HG02970 (cell line): Measurements from ENCODE around the gene PLPPR1.

Source experiments
- ATAC-seq: cut with Tn5 transposase; IDR thresholded peaks from one replicate; pipeline ENCODE4 v1.9.1; 2021; ENCODE audit warnings: mild to moderate bottlenecking, moderate library complexity, moderate number of reproducible peaks; ENCODE audit not compliant: unreplicated experiment, low FRiP score

PLPPR1 gene

DNA sequence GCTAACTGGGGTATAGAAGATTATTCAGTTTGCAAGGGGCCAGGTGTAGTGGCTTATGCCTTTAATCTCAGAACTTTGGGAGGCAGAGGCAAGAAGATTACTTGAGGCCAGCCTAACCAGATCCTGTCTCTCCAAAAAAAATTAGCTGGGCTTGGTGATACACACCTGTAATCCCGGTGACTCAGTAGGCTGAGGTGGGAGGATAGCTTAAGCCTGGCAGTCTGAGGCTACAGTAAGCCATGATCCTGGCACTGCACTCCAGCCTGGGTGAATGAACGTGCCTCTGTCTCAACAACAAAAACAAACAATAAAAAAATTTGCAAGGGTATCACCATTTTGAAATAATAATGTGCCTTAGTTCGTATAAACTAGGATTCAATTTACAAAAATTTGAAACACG lies 305.0 kb downstream of the PLPPR1 start:
- no peak for ATAC-seq

DNA sequence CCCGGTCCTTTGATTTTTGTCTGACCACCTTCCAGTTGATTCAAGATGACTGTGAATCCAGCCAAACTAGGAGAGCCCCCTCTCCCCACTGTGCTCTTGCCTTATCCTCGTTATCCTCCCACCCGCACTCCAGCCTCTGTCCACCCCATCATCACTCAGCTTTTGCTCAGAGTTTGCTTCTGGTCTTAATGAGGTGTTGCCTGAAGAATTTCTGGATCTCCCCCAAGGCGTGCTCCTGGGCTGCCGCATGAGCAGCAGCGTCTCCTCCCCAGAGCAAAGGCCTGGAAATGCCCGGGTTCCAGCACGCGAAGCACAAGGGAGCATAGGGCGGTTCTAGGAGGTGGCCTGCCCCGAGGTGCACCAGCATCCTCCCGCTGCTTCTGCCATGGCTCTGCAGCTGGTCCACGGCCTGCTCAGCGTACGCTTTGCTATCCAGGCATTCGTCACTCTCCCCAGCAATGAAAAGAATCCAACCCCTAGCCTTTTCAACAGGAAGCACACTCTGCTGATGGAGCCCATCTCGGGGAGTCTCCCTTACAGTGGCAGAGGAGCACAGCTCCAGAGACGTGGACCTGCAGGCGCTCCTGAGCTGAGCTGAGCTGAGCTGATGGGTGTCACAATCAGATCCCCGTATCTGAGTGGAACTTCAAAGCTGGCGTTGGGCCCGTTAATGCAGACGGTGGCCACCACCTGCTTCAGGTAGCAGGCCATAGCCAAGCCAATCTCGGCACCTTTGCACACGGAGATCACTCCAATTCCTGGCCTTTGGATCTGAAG lies 305.6 kb downstream of the PLPPR1 start:
- no peak for ATAC-seq

DNA sequence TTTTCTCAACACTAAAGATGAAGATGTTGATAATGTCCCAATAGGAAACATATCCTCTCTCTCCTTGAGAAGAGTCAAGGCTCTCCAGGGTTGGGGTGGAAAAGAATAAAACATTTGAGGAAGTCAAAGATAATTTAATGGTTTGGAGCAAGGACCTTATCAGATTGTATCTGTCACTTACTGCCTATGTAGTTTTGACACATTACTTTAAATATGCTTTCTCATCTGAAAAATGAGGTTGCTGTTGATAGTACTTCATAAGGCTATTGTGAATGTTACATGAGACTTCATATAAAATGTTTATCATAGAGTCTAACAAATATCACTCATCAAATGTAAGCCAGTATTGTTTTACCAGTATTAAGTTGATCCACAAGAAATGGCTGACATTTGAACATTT lies 307.6 kb downstream of the PLPPR1 start:
- ATAC-seq: no peak

DNA sequence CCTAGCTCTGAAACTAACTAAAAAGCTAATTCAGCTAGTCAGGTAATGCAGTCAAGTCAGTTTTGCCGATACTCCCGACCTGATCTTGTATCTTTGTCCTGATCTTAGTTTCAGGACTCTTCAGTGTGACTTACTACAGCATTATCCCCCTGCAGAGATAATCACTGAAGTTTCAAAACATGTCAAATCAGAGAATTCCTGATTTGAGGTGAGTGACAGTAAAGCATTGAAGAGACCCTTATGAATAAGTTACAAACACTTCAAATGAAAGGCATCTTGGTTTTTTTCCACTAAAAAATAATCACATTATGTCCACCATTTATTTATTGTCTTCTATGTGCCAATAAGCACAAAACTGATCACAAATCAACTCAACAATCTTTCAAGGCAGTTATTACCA lies 308.7 kb downstream of the PLPPR1 start:
- no peak for ATAC-seq

DNA sequence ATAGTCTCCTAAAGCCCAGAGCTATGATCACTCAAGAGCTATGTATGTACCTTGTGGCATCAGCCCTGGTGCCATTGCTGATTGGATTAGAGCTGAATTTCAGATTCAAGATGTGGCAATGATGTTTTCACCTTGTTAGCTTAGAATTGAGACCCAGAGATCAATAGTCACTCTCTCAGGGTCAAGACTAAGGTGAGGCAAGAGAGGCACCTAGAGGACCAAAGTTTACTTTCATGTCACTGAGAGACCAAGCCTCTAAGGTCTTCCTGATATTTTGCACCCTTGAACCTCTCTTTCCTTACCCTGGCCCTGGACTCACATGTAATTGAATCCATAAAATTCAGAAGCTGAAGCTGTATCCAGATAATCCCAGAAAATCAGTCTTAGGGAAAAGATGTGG lies 313.4 kb downstream of the PLPPR1 start:
- ATAC-seq: no peak

DNA sequence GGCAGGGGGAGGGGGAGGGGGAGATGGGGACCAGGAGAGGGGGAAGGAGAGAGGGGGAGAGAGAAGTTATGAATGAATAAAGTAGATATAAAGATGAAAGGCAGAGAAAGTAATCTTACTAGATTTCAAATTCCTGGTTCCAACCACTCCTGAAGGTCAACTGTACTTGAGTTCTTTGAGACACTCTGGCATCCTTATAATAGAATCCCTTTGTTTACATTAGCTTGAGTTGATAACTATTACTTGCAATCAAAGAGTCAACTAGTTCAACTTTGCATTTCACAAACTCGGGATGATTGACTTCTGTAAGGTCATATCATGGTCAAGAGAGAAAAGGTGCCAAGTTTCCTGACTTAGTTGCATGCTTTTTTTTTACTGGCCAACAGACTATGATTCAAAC lies 314.1 kb downstream of the PLPPR1 start:
- no peak for ATAC-seq

DNA sequence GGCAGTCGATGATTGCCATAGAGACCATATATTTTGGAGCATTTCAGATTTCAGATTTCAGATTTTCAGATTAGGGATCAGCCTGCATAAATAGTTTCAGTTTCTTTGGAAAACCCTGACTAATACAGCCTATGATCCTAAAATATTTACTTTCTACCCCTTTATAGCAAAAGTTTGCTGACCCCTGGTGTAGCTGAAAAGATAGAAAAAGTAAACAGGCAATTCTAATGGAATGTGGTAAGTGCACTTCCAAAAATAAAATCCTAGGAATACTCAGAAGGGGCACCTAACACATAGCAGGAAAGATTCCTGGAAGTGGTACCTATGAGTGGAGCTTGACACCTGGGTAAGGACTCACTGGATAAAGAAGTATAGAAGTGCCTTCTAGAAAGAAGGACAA lies 321.8 kb downstream of the PLPPR1 start:
- no peak for ATAC-seq

DNA sequence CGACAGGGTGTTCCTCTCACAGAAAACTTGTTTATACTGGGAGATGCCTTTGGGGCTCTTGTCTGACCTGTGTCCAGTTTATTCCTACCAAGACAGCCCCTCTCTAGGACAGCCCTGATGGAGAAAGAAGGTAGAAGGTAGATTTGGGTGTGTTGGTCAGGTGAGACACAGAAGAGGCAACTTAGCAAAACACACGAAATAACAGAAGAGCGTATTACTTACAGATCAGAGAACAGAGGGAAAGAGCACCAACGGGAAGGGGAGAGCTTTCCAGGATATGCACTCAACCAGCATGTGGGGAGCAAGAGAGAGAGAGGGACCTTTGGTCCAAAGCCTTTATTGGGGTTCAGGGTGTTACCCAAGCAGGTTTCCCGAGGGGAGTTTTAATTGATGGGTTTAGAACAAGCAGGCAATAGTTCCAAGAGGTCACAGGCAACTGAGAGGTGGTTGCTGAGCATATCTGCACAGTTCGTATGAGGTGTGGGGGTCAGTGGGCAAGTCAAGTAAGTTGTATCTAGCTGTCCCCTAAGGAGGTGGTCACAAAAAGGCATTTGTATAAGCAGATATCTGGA lies 324.5 kb downstream of the PLPPR1 start:
- ATAC-seq: no peak

DNA sequence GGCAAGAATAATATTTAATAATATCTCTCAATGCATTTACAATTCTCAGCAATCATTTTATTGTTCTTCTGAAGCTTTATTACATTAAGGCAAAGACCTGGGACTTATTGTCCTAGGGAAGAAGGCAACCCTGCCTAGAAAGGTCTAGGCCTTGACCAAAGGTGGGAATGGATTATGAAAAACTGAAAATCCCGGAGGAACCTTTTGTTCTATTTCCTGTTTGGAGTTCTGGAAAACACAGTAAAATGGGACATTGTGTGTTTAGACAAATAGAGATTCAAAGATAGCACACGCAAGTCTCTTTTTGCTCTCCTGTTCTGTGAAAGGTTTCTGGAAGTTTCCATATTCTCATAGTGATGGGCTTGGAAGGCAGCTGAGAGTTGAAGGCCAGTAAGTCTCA lies 325.2 kb downstream of the PLPPR1 start:
- ATAC-seq: no peak

DNA sequence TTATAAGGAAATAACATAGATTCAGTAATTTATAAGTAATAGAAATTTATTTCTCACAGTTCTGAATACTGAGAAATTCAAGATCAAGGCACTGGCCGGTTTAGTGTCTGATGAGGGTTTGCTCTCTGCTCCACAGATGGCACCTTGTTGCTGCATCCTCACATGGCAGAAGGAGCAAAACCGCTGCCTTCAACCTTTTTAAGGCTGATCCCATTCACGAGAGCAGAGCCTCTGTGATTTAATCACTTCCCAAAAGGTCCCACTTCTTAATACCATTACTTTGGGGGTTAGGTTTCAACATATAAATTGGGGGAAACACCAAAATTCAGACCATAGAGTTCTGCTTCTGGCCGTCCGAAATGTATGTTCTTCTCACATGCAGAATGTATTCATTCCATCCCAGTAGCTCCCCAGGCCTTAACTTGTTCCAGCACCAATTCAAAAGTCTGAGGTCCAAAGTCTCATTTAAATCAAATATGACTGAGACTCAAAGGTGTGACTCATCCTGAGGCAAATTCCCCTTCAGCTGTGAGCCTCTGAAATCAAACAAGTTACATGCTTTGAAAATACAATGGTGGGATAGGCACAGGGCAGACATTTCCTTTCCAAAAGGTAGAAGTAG lies 325.7 kb downstream of the PLPPR1 start:
- ATAC-seq: no peak

DNA sequence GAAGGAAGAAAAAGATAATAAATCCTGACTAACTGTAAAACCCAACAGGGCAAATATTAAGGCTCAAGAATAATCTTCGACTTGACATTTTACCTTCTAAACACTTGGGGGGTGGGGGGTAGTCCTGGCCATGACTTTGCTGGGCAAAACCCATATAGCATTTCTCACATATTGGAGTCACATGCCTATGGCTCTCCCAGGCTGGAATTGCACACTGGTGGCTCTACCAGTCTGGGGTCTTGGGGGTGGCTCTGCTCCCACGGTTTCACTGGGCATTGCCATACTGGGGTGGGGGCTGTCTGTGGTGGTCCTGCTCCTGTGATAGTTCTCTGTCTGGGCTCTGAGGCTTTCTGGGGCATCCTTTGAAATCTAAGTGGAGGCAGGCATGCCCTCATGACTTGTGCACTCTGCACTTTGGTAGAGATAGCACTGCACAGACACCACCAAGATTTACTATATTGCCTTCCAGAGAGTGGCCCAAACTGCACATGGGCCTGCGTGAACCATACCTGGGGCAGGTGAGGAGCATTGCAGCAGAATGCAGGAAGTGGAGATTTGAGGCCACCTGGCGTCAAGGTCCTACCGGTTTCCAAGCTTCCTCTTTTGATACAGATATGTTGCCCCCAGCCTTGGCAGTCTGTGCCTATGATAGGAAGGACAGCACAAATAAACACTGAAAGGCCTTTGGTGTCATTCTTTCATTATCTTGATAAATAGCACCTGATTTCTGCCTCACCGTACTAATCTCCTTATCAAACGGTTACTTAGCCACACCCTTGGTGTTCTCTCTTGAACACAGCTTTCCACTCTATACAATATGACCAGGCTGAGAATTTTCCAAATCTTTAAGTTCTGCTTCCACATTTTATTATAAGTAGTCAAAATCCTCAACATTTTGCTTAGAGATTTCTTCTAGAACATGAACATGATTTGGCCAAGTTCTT lies 326.5 kb downstream of the PLPPR1 start:
- ATAC-seq: no peak

DNA sequence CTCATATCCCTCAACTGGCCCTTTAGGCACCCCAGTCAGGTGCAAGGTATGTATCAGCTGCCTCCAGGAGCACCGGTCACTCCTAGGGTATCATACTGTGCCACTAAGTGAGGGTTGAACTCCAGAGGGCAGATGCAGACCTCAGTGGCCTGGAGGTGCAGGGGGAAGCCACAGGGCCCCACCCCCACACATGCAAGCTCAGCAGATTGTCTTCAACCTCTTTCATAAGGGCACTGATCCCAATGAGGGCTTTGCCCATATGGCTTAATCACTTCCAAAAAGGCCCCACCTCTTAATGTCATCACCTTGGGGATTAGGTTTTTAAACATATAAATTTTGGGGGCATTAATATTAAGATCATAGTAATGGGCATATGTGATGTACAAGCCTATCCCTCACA lies 328.1 kb downstream of the PLPPR1 start:
- no peak for ATAC-seq

DNA sequence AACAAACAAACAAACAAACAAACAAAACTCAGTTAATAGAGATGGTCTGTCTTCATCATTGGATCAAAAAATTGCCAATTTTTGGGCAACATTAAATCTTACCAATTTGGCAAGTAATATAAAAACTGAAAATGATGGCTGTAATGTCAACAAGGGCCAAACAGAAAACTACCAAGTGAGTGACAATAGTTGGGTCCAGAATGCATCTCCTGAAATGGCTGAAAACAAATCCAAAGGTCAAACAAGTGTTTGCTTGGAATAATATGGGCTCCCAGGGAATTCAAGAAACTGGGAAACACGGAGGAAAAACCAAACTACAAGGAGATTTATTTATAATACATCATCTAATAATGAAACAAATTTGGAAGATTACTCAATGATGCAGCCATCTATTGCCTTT lies 331.2 kb downstream of the PLPPR1 start:
- ATAC-seq: no peak

DNA sequence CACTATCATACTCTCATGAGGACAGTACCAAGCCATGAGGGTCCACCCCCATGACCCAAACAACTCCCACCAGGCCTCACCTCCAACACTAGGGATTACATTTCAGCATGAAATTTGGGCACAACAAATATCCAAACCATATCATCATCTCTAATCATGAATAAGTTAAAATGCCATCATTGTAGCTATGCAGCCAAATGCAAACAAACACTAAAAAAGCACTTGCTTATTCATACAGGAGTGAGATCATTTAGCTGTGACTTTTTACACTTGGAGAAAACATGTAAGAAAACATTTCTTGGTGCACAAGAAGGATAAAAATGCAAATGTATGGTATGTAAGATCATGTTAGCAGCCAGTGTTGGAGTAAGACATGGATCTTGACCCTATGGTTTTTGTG lies 332.1 kb downstream of the PLPPR1 start:
- no peak for ATAC-seq

DNA sequence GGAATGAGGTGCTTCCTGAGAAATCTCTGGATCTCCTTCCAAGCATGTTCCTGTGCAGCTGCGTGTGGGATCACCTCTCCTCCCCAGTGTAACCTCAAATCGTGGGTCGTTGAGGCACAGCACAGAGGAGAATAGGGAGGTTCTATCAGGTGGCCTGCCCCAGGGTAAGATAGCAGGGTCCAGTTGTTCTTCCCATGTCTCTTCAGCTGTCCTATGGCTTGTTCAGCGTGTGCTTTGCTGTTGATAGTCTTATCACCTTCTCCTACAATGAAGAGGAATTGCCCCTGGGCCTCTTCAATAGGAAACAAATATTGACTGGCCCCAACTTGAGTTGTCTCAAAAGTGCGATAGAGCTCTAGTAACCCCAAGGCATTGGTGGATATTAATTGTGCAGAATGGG lies 333.9 kb downstream of the PLPPR1 start:
- no peak for ATAC-seq

DNA sequence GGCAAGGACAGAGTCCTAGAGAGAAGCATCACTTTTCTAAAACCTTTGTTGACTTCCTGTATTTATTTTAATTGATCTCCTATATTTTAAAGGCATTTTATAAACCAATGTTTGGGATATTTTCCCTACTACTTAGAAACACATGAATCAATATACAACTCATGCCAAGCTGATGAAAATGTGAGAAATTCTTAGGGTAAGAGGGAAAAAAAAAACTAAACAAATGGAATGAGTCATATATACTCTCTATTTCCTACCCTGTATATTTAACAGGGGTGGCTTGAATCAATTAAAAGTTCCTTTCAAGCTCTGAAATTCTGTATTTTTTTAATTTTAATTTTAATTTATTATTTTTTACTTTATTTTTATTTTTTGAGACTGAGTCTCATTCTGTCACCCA lies 336.7 kb downstream of the PLPPR1 start:
- no peak for ATAC-seq

DNA sequence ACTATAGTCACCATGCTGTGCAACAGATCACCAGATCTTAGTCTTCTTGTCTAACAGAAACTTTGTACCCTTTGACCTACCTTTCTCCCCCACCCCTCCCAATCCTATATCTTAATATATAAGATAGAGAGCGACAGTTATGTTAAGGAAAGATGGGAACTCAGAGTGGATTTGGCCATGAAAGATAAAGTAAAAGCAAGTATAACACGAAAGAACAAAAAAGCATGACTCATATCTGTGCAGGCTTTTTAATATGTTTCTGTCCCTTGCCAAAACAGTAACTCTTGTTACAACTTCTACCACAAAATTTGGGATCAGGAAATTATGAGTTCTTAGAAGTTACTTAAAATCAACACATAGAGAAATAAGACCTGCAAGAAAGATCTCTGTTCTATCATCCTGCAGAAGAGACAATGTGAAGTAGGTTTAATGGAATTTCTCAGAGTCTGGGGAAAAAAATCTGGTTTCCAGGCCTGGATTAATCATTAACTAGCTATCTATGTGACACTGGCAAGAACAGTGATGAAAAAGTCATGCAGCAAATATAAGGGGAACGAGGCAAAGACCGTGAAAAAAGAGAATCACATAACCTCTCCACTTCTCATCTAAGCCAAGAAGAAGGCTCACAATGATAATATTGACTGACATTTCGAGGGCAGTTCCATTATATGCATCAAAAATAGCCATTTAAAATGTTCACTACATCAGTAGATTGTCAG lies 337.7 kb downstream of the PLPPR1 start:
- no peak for ATAC-seq

DNA sequence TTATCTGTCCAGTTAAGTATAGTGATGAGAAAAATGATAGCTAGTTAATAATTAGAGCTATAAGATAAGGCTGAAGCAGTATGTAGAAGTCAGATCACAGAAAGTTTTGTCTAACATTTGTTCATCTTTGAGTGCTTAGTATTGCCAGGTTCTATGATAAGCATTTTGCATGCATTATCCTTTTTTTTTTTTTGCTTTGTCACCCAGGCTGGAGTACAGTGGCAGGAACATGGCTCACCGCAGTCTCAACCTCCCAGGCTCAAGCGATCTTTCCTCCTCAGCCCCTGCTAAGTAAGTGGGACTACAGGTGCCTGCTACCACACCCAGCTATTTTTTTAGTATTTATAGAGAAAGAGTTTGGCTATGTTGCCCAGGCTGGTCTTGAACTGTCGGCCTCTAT lies 338.8 kb downstream of the PLPPR1 start:
- ATAC-seq: no peak

DNA sequence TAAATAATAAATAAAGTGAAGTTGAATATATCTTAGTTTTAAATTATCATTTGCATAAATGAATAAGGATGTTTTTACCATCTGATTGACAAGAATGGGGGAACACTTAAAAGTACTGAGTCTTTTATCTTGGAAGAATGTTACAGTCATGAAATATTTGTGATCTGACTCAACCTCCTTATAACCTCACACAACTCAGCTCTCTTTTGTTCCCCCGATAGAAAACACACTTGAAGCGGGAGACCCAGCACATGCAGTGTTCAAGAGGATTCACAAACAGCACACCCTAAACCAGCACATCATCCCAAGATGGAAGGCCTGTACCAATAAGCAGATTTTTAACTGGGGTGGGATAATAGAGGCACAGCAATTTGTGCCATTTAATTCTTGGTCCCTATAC lies 340.8 kb downstream of the PLPPR1 start:
- ATAC-seq: no peak

DNA sequence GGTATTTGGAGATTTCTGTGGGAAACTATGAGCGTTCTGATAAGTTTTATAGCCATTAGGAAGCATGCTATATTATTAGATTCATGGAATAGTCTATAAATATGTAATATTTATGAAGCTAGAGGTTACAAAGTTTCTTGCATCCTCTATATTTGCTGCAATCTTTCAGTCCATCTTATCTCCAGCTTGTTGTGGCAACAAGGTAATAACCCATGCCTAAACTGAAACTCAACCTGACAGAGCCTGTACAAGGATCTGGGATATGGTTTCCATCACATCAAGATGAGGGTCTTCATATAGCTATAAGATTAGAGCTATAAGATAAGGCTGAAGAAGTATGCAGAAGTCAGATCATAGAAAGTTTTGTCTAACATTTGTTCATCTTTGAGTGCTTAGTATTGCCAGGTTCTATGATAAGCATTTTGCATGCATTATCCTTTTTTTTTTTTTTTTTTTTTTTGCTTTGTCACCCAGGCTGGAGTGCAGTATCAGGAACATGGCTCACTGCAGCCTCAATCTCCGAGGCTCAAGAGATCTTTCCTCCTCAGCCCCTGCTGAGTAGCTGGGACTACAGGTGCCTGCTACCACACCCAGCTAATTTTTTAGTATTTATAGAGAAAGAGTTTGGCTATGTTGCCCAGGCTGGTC lies 341.5 kb downstream of the PLPPR1 start:
- no peak for ATAC-seq
